GM10847 (cell line): ENCODE data around the gene TMEM98.

Experiments
- POLR2A ChIP-seq: IDR thresholded peaks from 2 replicates; pipeline ENCODE4 v1.6.1; 2011; ENCODE audit not compliant: insufficient read length; ENCODE audit errors: extremely low read depth

The TMEM98 gene

DNA sequence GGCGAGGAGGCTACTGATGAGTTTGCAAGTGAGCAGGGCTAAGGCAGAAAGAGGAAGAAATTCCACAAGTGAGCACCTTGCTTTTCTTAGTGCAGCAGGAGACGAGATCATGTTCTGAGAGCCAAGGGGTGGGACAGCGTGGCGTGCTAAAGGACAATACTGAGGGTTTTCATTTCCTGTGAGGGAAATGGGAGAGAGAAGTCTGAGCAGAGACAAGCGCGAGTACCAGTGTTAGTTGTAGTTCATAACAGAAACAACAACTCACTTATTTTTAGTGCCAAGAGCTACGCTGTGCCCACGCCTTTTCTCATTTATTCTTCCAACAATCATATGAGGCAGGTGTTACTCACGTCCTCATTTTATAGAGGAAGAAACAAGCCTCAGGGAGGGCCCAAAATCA, 66.0 kb downstream of the TMEM98 start:
- TF ChIP-seq POLR2A: no peak
